GM12878 (cell line): ENCODE results near the gene AMN. TPM values are rescaled to one million over a fixed set of nuclear protein-coding genes. Genes with fewer than 3 reads are reported as not detected.

Source experiments
- BACH1 ChIP-seq: fragments of 450-650 bp; IDR thresholded peaks from 2 replicates; pipeline ENCODE4 v1.6.1; 2017; ENCODE audit warnings: mild to moderate bottlenecking, borderline replicate concordance
- BCLAF1 ChIP-seq: fragments of 450-650 bp; IDR thresholded peaks from 2 replicates; pipeline ENCODE4 v1.6.1; 2017; ENCODE audit warnings: antibody characterized with exemption, mild to moderate bottlenecking, moderate library complexity
- CBX3 ChIP-seq: fragments of 200-600 bp; sonication (generic); IDR thresholded peaks from 2 replicates; pipeline ENCODE4 v1.6.1; 2016; ENCODE audit warnings: low read depth, borderline replicate concordance
- CHD2 ChIP-seq: IDR thresholded peaks from 2 replicates; pipeline ENCODE4 v1.6.1; 2011; ENCODE audit warnings: low read depth, low read length, improper control_type of control experiment, borderline replicate concordance
- ETV6 ChIP-seq, 2 experiments: fragments of 450-650 bp in 1 of 2; IDR thresholded peaks in 1 of 2; conservative IDR thresholded peaks in 1 of 2; 2 replicates each; pipeline ENCODE4 v1.6.1; 2014; ENCODE audit warnings: antibody characterized with exemption in 1 of 2, borderline replicate concordance in 1 of 2, low read depth in 1 of 2, mild to moderate bottlenecking in 1 of 2, moderate library complexity in 1 of 2
- GABPA ChIP-seq: IDR thresholded peaks from 2 replicates; pipeline ENCODE4 v1.6.1; 2014; ENCODE audit warnings: antibody characterized with exemption, low read depth, mild to moderate bottlenecking, inconsistent platforms
- HCFC1 ChIP-seq: fragments of 150-350 bp; IDR thresholded peaks from 2 replicates; pipeline ENCODE4 v1.6.1; 2014; ENCODE audit warnings: low read length
- HDAC6 ChIP-seq: fragments of 200-600 bp; sonication (generic); IDR thresholded peaks from one replicate; pipeline ENCODE4 v1.8.0; 2017; ENCODE audit warnings: antibody characterized with exemption; ENCODE audit not compliant: unreplicated experiment
- MTA3 ChIP-seq: IDR thresholded peaks from 2 replicates; pipeline ENCODE4 v1.6.1; 2012; ENCODE audit warnings: low read length, inconsistent platforms, borderline replicate concordance
- MYC ChIP-seq: IDR thresholded peaks from 2 replicates; pipeline ENCODE4 v1.6.1; 2011; ENCODE audit warnings: mild to moderate bottlenecking, low read length, moderate library complexity, inconsistent platforms; ENCODE audit not compliant: insufficient read depth, insufficient replicate concordance, insufficient read length, severe bottlenecking
- PKNOX1 ChIP-seq: fragments of 450-650 bp; IDR thresholded peaks from 2 replicates; pipeline ENCODE4 v1.6.1; 2016; ENCODE audit warnings: mild to moderate bottlenecking
- RAD51 ChIP-seq: fragments of 450-650 bp; IDR thresholded peaks from 2 replicates; pipeline ENCODE4 v1.6.1; 2016; ENCODE audit warnings: moderate library complexity, mild to moderate bottlenecking, inconsistent platforms
- RELB ChIP-seq: fragments of 450-650 bp; IDR thresholded peaks from 2 replicates; pipeline ENCODE4 v1.6.1; 2017; ENCODE audit warnings: low read depth, mild to moderate bottlenecking, moderate library complexity
- SIN3A ChIP-seq: IDR thresholded peaks from 2 replicates; pipeline ENCODE4 v1.6.1; 2012; ENCODE audit warnings: low read depth, low read length, improper control_type of control experiment
- SIX5 ChIP-seq: IDR thresholded peaks from 2 replicates; pipeline ENCODE4 v1.6.1; 2011; ENCODE audit warnings: mild to moderate bottlenecking, low read depth, low read length, moderate library complexity; ENCODE audit not compliant: severe bottlenecking
- SP1 ChIP-seq: IDR thresholded peaks from one replicate; pipeline ENCODE4 v1.6.1; 2011; ENCODE audit warnings: low read depth, low read length
- SUZ12 ChIP-seq: fragments of 200-600 bp; sonication (generic); IDR thresholded peaks from one replicate; pipeline ENCODE4 v1.6.1; 2018; ENCODE audit warnings: antibody characterized with exemption, mild to moderate bottlenecking; ENCODE audit not compliant: unreplicated experiment
- TAF1 ChIP-seq: IDR thresholded peaks from 2 replicates; pipeline ENCODE4 v1.6.1; 2011; ENCODE audit warnings: mild to moderate bottlenecking, low read depth, low read length, borderline replicate concordance
- TCF12 ChIP-seq: IDR thresholded peaks from 2 replicates; pipeline ENCODE4 v1.6.1; 2011; ENCODE audit warnings: low read depth, mild to moderate bottlenecking, low read length
- ZBTB40 ChIP-seq: fragments of 450-650 bp; IDR thresholded peaks from 2 replicates; pipeline ENCODE4 v1.6.1; 2016; ENCODE audit warnings: mild to moderate bottlenecking, moderate library complexity, borderline replicate concordance
- ZNF207 ChIP-seq: fragments of 450-650 bp; IDR thresholded peaks from 2 replicates; pipeline ENCODE4 v1.6.1; 2014; ENCODE audit warnings: antibody characterized with exemption, mild to moderate bottlenecking, borderline replicate concordance
- ZNF274 ChIP-seq: IDR thresholded peaks from one replicate; pipeline ENCODE4 v1.8.0; 2011; ENCODE audit not compliant: insufficient read length, insufficient read depth
- polyA plus RNA-seq, 11 experiments: library from polyadenylated mRNA; depleted of rRNA in 4 of 11; unstranded in 6 of 11; stranded (reverse) in 5 of 11; fragments of >200 nt; fragmentation: Nextera tagmentation in 4 of 11; fragmentation: Illumina TruSeq in 1 of 11; extraction: Ambion mirVana in 4 of 11; extraction: Trizol in 1 of 11; gene quantifications; 1 replicate in 1 of 11; 2 replicates in 10 of 11; pipeline versions ENCODE4 v1.2.1 to v1.2.3, GENCODE V29; 2011 to 2016; ENCODE audit warnings: inconsistent platforms in 2 of 11, missing spikeins in 2 of 11, low read depth in 1 of 11
- total RNA-seq, 4 experiments: library from RNA; depleted of rRNA in 3 of 4; stranded (reverse); fragments of >200 nt in 3 of 4; fragmentation: Illumina TruSeq in 1 of 4; extraction: Trizol in 1 of 4; gene quantifications; 2 replicates each; pipeline versions ENCODE4 v1.2.1 to v1.2.3, GENCODE V29; 2013 to 2021

The AMN gene
- total and polyA plus RNA-seq, 10 of the 15 experiments (the other 5 are each of a cell fraction or from before 2014, with no cell fraction given), result 0.03 to 0.33 (median 0.11) TPM; not detected in 6

GRCh38 chr14:102901633-102902032, 20.8 kb upstream of the AMN start (continued):
- TF ChIP-seq MTA3, result peak; percentile 74
- TF ChIP-seq ETV6 (conservative IDR thresholded peaks at IDR 0.05 in 1 of 2, IDR thresholded peaks at IDR 0.05 in 1 of 2; ENCODE audit: borderline replicate concordance in 1 of 2, low read depth in 1 of 2), result no peak; a peak in 1 of 4 replicates
- TF ChIP-seq BACH1, result no peak
- no peak for TF ChIP-seq ZBTB40
- TF ChIP-seq SIX5, result no peak
- TF ChIP-seq TAF1, result peak; percentile 89
- TF ChIP-seq HCFC1, result no peak
- no peak for TF ChIP-seq ZNF274
- TF ChIP-seq SIN3A, result no peak; the same call in 1 of the 2 replicates
- 0 out of 2 replicates have a peak, but pooled peaks have one; percentile 35 for TF ChIP-seq CHD2
- TF ChIP-seq CBX3, result no peak
- peak; percentile 35; the same call in 1 of the 2 replicates for TF ChIP-seq PKNOX1
- TF ChIP-seq TCF12, result peak; percentile 92
- peak; percentile 83 for TF ChIP-seq RELB
- no peak for TF ChIP-seq BCLAF1
- TF ChIP-seq SUZ12, result no peak
- 0 out of 2 replicates have a peak, but pooled peaks have one; percentile 32 for TF ChIP-seq RAD51
- no peak for TF ChIP-seq MYC
- TF ChIP-seq SP1, result no peak
- no peak for TF ChIP-seq HDAC6
- no peak for TF ChIP-seq GABPA
- no peak for TF ChIP-seq ZNF207
